GM19468 (cell line): ENCODE data around the gene LRRC3B.

Source experiments
- ATAC-seq: cut with Tn5 transposase; IDR thresholded peaks from one replicate; pipeline ENCODE4 v1.9.1; 2021; ENCODE audit warnings: mild to moderate bottlenecking, moderate library complexity, moderate number of reproducible peaks; ENCODE audit not compliant: unreplicated experiment; ENCODE audit errors: extremely low read depth

The LRRC3B gene

DNA sequence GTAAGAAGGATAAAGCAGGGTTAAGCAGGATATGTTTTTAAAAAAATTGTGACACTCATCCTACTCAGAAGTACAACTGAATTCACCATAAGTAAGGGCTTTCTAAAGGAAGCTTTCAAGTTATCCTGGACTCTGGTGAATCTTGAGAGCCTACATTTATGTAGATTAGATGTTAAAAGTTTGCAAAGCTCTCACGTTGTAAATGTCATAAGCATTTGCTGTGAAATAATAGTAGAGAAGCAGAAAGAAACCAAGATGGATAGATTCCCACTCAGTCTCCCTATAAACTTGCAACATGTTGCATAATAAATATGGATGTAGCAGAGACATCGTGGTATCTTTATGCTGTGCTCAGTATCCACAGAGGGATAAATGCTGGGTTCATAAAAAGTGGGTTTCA is 77.0 kb downstream of the LRRC3B start:
- no peak for ATAC-seq

DNA sequence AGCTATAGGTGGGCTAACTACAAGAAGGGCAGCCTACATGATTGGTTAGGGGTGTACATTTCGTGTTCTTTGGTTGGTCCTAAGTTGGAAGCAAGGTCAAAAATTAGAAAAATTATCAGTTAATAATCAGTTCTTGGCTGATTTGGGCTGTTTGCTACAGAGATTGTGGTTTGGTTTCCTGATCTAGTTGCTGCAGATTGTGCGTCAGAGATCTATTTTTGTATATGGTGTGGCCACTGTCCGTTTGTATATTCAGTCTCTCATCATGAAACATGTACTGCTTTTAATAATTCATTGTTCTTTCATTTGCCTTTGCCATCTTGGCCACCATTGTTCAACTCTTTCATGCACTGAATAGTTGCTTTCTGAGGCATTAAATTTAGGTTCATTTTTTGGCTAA is 80.9 kb downstream of the LRRC3B start:
- ATAC-seq, result no peak

- no peak for ATAC-seq
These were observed 82.2 kb downstream of the LRRC3B start for GRCh38 chr3:26704736-26705135.

- no peak for ATAC-seq
These were observed 85.9 kb downstream of the LRRC3B start for GRCh38 chr3:26708501-26708900.

DNA sequence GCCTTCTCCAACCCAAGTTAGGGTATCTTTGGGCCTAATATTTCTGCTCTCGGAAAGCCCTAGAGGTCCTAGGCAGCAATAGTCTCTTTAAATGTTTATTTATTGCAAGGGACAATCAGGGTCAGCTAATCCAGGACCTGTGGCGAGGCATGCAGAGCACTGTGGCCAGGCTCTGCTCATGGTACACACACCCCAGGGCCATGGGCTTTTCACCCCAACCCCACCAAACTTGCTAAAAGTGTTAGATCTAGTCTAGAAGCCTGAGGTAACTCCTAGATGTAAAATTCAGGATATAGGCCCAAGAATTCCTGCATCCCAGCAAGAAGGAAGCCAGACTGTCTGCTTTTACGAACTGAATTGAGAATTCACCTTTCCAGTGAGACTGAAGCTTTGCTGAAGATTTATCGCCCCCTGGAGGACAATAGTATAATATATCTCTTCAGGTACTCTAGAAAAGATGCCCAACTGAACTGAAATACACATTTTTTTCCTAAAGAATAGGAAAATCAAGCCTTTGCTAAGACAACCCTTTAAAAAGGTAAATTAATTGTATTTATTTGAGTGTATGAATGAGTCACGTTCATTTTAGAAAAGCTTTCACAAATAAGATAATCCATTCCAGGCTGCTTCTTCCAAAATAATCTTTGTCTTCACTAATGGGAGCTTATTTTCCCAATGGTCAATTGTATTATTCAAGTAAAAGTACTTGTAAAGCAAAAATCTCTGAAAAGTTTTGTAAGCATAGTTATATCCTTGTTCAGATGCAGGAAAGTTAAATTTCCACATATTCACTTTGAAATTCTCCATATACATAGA is 89.8 kb downstream of the LRRC3B start:
- no peak for ATAC-seq

DNA sequence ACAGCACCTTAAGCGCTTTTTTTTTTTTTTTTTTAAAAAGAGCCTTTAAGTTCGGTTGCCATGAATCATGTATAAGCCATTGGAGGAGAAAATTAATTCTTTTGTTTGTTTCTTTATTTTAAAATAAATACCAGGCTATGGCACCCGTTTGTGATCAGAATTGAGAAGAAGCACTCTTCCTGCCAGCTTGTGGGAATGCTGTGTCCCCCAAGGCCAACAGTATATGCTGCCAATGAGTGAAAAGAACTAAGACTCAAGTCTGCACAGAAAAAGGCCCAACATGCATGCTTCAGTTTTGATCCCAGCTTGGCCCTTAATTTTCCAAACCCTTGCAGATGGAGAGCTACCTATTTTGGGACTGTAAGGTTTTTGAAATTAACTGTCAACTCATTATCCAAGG is 90.5 kb downstream of the LRRC3B start:
- no peak for ATAC-seq

DNA sequence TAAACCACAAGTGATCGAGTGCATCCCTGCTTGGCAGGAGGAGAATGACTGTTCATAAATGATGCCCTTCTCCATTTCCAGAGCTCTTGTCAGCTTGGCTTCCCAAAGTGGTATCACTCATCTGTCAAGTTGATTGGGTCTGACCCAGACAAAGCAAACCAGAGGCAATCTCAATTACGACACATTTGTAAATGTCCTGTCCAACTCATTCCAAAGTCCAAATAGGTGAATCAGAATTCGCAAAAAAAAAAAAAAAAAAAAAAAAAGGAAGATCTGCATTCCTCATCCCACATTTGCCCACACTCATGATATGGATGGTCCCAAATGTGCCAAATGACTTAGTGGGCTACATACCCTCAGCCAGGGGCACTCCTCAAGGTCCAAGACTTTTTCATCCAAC is 91.9 kb downstream of the LRRC3B start:
- ATAC-seq, result no peak

GRCh38 chr3:26715431-26715830 is 92.9 kb downstream of the LRRC3B start:
- ATAC-seq, result no peak

- no peak for ATAC-seq
These were observed 95.7 kb downstream of the LRRC3B start for GRCh38 chr3:26718315-26718714.

DNA sequence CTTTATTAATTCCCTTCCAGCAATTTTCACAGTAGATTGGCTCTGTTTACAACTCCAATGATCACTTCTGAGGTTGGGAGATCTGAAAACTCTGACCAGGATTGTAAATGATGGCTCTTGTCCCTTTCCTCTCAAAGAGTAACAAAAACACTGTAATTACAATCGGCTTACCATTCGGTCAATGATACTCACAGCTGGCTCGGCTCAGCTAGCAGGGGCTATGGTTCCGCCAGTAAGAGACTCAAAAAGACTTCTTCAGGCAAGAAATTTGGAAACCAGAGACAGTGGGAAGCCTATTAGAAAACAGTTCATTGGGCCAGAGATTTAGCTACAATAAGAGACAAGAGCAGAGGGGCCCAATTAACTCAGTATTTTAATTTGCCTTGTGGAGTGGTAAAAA is 96.6 kb downstream of the LRRC3B start:
- ATAC-seq, result no peak

GRCh38 chr3:26721047-26721446 is 98.5 kb downstream of the LRRC3B start:
- ATAC-seq, result no peak

GRCh38 chr3:26731843-26732242 is 109.3 kb downstream of the LRRC3B start:
- no peak for ATAC-seq

DNA sequence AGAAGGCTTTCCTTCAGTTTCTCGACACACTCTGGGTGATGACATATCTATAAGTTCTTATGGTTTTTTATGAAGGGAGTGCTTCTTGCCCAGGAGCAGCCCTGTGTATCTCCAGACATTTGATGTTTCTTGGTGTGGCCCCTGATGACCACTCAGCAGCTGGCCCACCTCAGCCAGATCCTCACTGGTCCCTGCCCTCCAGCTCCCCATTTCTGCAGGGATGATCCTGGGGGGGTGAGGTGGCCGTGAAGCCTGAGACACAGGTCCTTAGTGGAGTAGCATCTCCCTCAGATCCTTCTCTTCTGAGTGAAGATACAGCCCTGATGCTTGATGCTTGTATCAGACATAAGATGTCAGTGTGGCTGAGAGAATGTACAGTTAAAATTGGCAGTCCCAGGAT is 127.7 kb downstream of the LRRC3B start:
- no peak for ATAC-seq

- no peak for ATAC-seq
These were observed 129.9 kb downstream of the LRRC3B start for GRCh38 chr3:26752466-26752865.

- no peak for ATAC-seq
These were observed 130.5 kb downstream of the LRRC3B start for GRCh38 chr3:26753095-26753494.

GRCh38 chr3:26757978-26758377 is 135.4 kb downstream of the LRRC3B start:
- no peak for ATAC-seq
